Measurements from ENCODE around the gene THRB. TPM values are rescaled to one million over a fixed set of nuclear protein-coding genes. Genes with fewer than 3 reads are reported as not detected.

The THRB gene
- total and polyA plus RNA-seq, 10 donors = 1.00 to 26.6 (median 16.2) TPM

- no peak overlapping the region for H3K27ac ChIP-seq
Measured at GRCh38 chr3:24306518-24306917, 188.1 kb downstream of the THRB start.

GRCh38 chr3:24305795-24306467 lies 188.7 kb downstream of the THRB start:
- H3K9me3 ChIP-seq = no peaks in the 10 kb centered on the region
- H3K4me3 ChIP-seq = no peak overlapping the region
- H3K27me3 ChIP-seq (replicated peaks in 1 of 7) = no peaks in the 10 kb centered on the region
- WGBS, 5 donors = 38 to 55% (median 49%) methylated on average over 4 of the region's 4 CpGs
- no peak overlapping the region for H3K27ac ChIP-seq
- no peaks in the 10 kb centered on the region for H3K4me1 ChIP-seq
- H3K36me3 ChIP-seq = no peaks in the 10 kb centered on the region
- DNase-seq = no peak
- intact Hi-C loops (cut with DNase I; ENCODE audit: low total_unique reads) = no loop called here
- no peak for TF ChIP-seq POLR2AphosphoS5 (IDR thresholded peaks at IDR 0.05)
- TF ChIP-seq, protein P1, sequence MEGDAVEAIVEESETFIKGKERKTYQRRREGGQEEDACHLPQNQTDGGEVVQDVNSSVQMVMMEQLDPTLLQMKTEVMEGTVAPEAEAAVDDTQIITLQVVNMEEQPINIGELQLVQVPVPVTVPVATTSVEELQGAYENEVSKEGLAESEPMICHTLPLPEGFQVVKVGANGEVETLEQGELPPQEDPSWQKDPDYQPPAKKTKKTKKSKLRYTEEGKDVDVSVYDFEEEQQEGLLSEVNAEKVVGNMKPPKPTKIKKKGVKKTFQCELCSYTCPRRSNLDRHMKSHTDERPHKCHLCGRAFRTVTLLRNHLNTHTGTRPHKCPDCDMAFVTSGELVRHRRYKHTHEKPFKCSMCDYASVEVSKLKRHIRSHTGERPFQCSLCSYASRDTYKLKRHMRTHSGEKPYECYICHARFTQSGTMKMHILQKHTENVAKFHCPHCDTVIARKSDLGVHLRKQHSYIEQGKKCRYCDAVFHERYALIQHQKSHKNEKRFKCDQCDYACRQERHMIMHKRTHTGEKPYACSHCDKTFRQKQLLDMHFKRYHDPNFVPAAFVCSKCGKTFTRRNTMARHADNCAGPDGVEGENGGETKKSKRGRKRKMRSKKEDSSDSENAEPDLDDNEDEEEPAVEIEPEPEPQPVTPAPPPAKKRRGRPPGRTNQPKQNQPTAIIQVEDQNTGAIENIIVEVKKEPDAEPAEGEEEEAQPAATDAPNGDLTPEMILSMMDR (IDR thresholded peaks at IDR 0.05 in 8 of 11, conservative IDR thresholded peaks at IDR 0.05 in 3 of 11) = no peak
- no peak for TF ChIP-seq POLR2A (IDR thresholded peaks at IDR 0.05)

More at GRCh38 chr3:24306518-24306917, 188.1 kb downstream of the THRB start:
- intact Hi-C loops (cut with DNase I; ENCODE audit: low total_unique reads) = no loop called here
- H3K36me3 ChIP-seq = no peaks in the 10 kb centered on the region
- TF ChIP-seq POLR2A (IDR thresholded peaks at IDR 0.05) (no peak), POLR2AphosphoS5 (IDR thresholded peaks at IDR 0.05) (no peak)
- TF ChIP-seq, protein P1 (IDR thresholded peaks at IDR 0.05 in 8 of 11, conservative IDR thresholded peaks at IDR 0.05 in 3 of 11) = no peak
- 74 to 92% (median 79%) methylated on average over 3 of the region's 3 CpGs for WGBS, 5 donors
- H3K4me3 ChIP-seq = no peak overlapping the region
- no peak for DNase-seq
- no peaks in the 10 kb centered on the region for H3K9me3 ChIP-seq
- no peaks in the 10 kb centered on the region for H3K27me3 ChIP-seq (replicated peaks in 1 of 7)
- H3K4me1 ChIP-seq = no peaks in the 10 kb centered on the region

- H3K27ac ChIP-seq = no peak overlapping the region
- H3K36me3 ChIP-seq = no peaks in the 10 kb centered on the region
- TF ChIP-seq POLR2A (IDR thresholded peaks at IDR 0.05) (no peak), POLR2AphosphoS5 (IDR thresholded peaks at IDR 0.05) (no peak)
- TF ChIP-seq, protein P1 (IDR thresholded peaks at IDR 0.05 in 8 of 11, conservative IDR thresholded peaks at IDR 0.05 in 3 of 11) = no peak
- 87 to 94% (median 90%) methylated on average over 7 of the region's 7 CpGs for WGBS, 5 donors
- no peaks in the 10 kb centered on the region for H3K9me3 ChIP-seq
- no peak overlapping the region for H3K4me3 ChIP-seq
- no peak for DNase-seq
- intact Hi-C loops (cut with DNase I; ENCODE audit: low total_unique reads) = no loop called here
- no peaks in the 10 kb centered on the region for H3K27me3 ChIP-seq (replicated peaks in 1 of 7)
- no peaks in the 10 kb centered on the region for H3K4me1 ChIP-seq
Measured at GRCh38 chr3:24303057-24303754, 191.4 kb downstream of the THRB start.

GRCh38 chr3:24302396-24302795 lies 192.3 kb downstream of the THRB start:
- intact Hi-C loops (cut with DNase I; ENCODE audit: low total_unique reads) = no loop called here

More at GRCh38 chr3:24302396-24302795, 192.3 kb downstream of the THRB start:
- no peaks in the 10 kb centered on the region for H3K9me3 ChIP-seq
- WGBS, 5 donors = 68 to 74% (median 73%) methylated on average over 2 of the region's 2 CpGs
- no peaks in the 10 kb centered on the region for H3K27me3 ChIP-seq (replicated peaks in 1 of 7)
- DNase-seq = no peak
- H3K27ac ChIP-seq = no peak overlapping the region
- no peak overlapping the region for H3K4me3 ChIP-seq
- TF ChIP-seq, protein P1 (IDR thresholded peaks at IDR 0.05 in 8 of 11, conservative IDR thresholded peaks at IDR 0.05 in 3 of 11) = no peak
- TF ChIP-seq POLR2AphosphoS5 (IDR thresholded peaks at IDR 0.05) (no peak), POLR2A (IDR thresholded peaks at IDR 0.05) (no peak)
- H3K4me1 ChIP-seq = no peaks in the 10 kb centered on the region
- H3K36me3 ChIP-seq = no peaks in the 10 kb centered on the region
